NOMO-1 treated with dmso at 0.1 percent for 144 hours (cell line): ENCODE results near the gene TM4SF18.
"Not testable (repeated sequence)": the region's sequence is repeated elsewhere in the genome, so short reads cannot be mapped to it uniquely, and the experiment has no call there.

Experiments
- DNase-seq: peaks from one replicate; lab custom pipeline; 2025; ENCODE audit not compliant: unreplicated experiment; lab: John Stamatoyannopoulos, UW

Gene TM4SF18

DNA sequence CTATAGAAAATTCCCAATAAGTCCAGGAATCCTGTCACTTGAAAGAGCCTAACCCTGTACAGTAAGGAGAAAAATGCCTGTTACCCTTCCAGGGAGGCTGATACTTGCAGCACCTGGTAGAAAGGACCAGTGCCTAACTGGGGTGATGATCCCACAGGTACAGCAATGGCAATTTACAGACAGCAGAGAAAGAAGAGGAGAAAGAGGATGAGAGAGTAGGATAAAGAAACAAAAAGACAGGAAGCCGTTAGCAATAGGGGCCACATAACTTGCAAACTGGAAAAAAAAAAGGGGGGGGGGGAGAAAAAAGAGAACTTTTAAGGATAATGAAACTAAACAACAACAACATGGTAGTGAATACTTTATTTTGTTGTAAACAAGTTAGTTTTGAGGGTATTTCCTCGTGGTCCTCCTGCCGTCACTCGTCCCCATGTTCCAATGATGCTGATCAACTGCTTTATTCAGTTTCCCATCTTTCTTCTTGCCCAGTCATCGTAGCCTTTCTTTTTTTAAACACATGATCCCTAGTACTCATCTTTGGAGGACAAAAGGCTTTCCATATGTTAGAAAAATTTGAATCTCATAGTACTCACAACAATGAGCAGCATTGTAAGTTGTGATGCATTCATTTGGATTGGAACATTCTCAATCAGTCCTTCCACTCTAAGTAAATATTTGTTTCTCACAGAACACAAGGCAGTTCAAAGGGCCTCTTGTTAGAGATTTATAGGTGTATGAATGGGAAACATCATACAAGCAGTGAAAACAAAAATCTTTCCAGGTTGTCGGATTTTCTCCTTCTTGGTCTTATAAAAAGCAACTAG is 35.5 kb upstream of the TM4SF18 start:
- DNase-seq, result no peak

DNA sequence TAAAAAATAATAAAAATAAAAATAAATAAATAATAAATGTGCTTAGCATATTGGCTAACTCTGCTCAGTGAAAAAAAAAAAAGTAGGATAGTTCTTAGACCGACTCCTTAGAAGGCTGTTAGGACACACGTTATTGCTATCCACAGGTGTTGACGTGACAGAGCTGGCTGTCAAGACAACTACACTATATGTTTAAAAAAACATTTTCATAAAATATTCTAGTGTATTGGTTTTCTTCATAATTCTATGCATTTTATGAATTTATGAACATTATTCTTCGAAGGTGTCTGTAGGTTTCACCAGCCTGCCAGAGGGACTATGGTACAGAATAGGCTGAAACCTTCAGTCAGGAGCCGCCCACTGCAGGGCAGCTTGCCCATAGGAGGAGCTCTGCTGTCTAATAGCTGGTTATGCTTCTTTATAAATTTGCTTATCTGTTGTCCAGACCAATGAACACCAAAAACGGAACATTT is 34.8 kb upstream of the TM4SF18 start:
- DNase-seq, result no peak

DNA sequence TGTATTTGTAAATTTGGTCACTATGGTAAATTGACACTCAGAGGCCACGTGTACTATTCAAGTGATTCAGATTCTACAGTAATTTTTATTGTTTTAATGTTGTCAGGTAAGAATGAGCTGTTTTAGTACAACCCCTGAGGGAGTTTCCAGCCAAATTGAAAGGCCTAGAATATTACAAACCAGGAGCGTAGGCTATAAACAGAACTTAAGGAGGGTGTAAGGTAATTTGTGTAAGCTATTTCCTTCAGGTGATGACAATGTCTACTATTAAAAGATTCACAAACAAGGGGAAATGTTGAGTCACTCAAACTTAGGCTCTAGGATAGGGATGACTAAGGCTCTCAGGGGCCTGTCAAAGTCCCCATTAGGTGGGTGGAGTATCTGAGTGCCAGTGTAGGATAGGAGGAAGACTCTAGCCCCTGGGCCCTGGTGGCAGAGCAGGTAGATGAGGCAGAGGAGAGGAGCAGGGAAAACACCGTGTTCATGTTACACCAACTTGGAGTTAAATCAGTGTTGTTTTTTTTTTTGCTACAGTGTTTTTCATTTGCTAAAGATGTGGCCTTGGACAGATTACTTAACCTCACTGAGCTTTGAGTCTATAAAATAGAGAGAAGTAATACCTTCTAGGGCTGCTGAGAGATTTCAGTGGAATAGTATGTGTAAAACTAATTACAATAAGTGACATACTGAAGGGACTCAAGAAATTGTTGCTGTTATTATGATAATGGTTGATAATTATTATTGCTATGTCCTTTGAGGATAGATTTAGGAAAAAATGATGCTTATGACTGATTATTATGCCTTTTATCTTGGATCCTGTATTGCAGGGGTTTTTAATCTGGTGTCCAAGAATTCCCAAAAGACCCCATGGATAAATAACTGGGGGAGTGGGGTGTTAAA is 33.8 kb upstream of the TM4SF18 start:
- peak; percentile 8 for DNase-seq

DNA sequence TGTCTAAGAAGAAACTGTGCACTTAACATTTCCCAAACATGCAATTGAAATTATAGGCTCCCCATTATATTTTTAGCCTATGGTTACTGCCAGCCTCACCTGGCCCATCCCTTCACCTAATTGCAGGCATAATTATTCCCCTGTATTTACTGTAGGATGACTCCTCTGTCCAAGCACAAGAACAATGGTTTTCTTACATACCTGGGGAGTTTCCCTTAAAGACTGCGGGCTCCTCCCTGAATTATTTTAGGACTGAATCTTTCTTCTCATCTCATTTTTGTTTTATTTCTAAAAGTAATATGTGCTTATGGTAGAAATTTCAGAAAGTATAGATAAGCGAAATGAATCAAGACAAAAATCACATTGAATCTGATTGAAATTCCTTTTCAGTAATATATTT is 32.6 kb upstream of the TM4SF18 start:
- DNase-seq, result no peak

DNA sequence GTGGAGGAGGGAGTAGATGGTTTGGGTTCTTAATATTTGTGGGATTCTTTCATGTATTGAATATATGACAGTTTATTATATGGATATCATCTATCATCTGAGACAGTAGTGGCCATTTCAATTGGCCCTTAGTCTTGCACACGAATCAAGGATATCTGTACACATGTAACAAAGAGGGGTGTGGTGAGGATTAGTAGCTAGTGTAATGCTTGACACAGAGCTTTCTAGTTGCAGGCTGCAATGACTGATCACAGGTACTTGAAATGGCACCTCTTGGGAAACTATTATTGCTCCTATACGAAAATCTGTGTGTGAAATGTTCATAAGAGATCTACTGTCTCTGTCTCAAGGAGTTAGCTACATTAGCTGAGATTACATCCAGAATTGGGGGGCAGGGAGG is 31.2 kb upstream of the TM4SF18 start:
- no peak for DNase-seq

DNA sequence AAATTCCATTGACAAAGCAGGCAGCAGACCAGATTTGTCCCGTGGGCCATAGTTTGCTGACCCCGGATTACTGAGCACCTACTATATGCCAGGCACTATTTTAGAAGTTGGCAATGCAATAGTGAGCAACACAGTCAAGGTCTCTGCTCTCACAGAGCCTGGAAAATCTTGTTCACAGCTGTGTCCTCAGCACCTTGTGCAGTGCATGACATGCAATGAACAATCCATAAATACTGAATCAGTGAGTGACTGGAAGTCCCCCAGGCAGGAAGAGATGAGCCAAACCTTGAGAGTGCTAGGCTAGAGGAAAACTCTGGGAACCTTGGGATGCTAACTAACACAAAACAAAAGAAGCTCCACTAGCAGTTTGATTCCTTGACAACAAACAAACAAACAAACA is 29.6 kb upstream of the TM4SF18 start:
- no peak for DNase-seq

DNA sequence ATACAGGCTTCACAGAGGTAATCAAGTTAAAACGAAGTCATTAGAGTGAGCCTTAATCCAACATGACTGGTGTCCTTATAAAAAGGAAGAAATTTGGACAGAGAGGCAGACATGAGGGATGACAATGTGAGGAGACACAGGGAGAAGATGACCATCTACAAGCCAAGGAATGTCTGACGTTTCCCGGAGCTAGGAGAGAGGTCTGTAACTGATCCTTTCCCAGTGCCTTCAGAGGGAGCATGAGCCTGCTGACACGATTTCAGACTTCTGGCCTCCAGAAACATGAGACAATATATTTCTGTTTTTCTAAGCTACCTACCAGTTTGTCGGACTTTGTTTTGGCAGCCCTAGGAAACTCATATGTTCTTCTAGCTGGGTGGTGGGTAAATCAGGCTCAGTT is 28.9 kb upstream of the TM4SF18 start:
- DNase-seq, result no peak

DNA sequence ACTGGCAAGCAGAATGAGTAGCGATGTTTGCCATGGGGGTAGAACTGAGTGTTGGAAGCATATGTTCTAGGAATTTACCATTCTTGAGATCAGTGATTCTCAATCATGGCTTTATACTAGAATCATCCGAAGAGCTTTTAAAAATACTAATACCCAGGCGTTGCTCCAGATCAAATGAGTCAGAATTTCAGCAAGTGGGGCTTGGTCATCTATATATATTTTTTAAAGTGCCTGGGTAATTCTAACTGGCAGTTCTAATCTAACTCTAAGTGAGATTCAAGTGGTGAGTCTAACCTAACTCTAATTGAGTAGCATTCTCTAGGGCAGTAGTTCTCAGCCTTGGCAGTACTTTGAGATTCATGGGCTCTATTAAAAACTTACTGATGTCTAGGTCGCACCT is 23.2 kb upstream of the TM4SF18 start:
- no peak for DNase-seq

DNA sequence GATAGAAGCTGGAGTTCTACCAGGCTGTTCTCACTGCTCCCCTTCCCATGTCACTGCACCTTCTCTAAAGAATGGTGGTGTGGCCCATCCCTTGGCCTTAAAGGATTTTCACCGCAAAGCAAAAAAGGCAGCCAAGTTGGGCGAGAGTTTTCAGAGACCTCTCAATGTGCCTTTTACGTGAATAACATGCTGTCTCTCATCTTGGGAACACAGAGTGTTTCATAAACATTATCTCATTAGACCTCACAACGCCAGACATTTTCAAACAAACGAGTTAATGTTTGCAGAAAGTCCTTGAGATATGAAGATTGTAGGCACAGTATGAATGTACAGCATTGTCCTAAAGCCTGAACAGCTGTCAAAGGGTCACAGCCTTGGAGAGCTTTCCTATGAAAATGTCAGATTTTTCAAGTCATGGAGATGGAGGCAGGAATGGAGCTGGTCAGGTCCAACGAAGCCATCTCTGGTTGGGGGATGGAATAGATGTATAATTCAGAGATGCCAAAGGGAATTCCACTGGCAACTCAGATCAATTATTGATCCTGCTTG is 22.7 kb upstream of the TM4SF18 start:
- DNase-seq, result no peak

DNA sequence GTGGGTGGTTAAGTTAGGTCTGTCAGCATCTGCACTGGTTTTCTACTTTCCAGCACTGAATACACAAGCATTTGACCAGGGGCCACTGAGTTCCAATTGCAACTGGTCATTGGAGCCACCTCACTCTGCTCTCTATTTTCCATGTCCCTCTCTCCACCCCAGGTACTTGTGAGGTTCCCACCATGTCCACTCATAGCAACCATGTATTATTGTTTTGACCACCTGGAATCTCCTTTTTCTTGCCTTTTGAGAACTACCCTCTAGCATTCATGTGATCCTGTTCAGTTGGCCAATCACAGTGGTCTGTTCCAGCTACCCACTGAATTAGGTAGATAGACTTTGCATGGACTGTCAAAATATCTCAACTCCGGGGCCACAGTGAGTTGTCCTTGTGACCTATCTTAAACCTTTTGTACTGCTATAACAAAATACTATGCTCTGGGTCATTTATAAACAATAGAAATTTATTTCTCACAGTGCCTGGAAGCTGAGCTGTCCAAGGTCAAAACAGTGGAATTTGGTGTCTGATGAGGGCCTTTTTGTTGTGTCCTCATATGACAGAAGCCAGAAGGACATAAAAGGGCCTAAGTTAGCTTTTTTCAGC is 20.2 kb upstream of the TM4SF18 start:
- DNase-seq, result no peak

DNA sequence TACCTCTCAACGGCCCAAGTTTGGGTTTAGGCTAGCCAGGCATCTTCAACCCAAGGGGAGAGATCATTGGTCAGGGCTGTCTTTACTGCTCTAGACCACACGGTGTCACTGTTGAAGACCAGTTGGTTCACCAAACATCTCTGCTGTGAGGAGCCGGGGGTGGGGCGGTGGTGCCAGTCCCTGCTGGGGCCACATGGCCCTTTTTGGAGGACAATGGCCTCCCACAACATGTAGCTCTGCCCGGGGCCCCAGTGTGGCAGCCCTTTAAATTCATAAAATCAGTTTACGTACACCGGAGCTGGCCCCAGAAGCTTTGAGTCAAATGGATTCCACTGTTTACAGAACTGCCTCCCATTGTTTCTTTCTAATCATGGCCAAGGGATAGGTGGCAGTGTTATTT is 19.1 kb upstream of the TM4SF18 start:
- DNase-seq, result peak; percentile 5

DNA sequence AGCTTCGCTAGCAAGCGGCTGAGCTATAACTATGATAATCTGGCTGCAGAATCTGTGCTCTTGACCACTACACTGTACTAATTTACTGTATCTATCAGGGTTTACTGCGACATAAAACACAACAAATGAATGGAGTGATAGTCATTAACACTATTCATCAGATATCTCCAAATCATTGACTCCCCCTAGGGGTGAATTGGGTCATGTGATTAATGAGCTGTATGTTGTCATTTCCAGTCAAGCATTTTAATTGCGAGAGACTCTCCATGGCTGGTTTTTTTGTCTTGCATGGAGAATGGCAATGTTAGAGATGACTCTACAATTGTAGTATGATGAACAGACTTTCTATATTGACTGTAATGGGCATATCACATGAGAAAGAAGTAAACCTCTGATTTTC is 10.5 kb upstream of the TM4SF18 start:
- no peak for DNase-seq

DNA sequence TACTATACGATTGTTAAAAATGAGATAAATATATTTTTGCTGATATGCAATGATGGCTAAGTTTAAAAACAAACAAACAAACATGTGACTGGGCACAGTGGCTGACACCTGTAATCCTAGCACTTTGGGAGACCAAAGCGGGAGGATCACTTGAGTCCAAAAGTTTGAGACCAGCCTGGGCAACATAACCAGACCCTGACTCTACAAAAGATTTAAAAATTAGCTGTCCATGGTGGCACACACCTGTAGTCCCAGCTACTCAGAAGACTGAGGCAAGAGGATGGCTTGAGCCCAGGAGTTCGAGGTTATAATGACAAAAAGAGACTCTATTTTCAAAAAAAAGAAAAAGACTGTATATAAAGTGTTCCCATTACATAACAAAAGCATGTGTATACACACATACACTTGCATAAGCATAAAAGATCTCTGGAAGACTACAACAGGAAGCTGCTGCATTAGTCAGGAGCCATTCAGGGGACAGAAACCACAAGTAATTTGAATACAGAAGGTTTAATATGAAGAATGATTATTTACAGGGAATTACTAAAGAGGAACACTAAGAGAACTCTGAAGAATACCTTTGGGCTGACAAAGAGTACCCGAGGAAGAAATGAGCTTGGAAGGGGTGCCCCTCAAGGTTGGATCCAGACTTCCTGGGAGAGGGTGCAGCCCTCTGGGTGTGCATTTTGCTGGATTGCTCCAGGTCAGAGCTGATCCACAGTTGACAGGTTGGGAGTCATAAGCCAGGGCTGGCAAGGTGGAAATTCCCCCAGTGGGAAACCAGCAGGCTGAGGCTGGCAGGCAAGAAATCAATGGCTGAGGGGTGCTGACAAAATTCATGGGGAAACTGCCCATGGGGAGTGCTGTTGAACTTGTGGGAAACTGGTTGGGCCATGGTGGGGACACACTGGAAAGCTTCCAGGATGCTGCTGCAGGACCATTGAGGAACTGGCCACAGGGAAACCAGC is 9.3 kb upstream of the TM4SF18 start:
- peak; percentile 40 for DNase-seq

DNA sequence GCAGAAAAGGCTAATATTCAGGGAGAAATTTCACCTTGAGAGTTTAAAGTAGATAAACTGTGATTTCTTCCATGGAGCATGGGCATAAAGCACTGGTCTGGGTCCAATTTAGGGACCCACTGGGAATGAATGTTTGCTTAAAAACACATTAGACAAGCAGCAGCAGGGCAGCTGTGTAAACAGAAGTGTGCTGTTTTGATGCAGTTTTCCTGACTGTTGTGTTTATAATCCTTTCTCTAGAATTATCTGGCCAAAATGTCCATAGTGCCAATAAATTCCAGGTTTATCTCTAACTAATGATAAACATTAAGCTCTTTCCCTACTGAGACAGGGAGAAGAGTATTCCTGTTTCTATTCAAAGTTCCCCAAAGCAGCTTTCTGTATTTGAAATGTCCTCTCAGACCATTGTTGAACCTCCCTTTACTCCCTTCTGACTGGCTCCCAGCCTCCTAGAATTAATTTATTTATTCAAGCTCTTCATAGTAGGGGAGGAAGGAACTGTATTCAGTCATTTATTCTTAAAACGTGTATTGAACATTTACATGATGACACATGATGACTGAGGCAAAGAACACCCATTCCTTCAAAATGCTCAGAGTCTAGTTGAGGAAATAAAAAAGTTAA is 7.0 kb upstream of the TM4SF18 start:
- DNase-seq, result no peak

DNA sequence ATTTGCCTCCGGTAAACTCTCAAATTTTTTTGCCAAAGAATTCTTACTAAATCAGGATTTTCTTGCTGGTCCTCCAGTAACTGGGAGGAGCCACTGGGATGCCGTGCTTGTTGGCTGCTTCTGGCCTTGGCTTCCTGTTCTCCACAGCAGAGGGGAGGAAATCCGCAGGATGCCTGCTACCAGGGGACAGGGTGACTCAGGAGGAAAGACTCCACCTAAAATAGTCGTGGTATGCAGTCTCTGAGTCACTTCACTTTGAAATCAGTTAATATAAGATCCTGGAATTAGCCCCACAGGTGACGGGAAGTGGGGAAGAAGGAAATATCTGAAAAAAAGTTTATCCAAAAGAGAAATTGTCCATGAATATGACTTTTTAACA is 6.5 kb upstream of the TM4SF18 start:
- DNase-seq, result no peak

DNA sequence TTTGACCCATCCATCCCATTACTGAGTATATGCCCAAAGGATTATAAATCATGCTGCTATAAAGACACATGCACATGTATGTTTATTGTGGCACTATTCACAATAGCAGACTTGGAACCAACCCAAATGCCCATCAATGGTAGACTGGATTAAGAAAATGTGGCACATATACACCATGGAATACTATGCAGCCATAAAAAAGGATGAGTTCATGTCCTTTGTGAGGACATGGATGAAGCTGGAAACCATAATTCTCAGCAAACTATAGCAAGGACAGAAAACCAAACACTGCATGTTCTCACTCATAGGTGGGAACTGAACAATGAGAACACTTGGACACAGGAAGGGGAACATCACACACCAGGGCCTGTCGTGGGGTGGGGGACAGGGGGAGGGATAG is 4.0 kb upstream of the TM4SF18 start:
- DNase-seq, result not testable (repeated sequence)

DNA sequence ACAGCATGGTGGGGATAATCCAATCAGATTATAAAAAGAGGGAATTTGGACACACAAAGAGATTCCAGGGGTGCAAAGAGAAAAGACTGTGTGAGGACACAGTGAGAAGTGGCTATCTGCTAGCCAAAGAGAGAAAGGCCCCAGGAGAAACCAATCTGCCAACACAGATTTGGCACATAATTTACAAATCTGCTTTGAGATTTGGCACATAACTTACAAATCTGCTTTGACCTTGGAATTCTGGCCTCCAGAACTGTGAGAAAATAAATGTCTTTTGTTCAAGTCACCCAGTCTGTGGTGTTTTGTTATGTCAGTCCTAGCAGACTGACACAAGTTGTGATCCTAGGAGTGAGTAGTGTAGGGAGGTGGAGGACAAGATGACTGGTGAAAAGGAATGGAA is 3.5 kb upstream of the TM4SF18 start:
- no peak for DNase-seq

DNA sequence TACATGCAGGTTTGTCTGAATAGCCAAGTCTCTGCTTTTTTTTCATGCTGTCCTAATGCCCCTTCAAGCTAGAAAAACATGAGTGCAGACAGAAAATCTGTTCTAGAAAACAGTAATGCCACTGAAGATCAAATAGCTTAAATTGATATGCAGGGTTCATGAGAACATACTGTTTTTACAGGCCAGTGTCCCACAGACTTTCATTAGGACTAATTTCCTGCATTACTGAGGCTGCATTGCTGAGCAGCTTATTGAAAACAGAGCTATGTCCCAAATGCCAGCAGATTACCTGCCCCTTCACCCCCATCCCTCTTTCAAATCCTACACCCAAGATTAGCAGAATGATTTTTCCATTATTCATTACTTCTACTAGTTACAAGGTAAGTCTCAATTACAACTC is 665 bp downstream of the TM4SF18 start:
- no peak for DNase-seq

DNA sequence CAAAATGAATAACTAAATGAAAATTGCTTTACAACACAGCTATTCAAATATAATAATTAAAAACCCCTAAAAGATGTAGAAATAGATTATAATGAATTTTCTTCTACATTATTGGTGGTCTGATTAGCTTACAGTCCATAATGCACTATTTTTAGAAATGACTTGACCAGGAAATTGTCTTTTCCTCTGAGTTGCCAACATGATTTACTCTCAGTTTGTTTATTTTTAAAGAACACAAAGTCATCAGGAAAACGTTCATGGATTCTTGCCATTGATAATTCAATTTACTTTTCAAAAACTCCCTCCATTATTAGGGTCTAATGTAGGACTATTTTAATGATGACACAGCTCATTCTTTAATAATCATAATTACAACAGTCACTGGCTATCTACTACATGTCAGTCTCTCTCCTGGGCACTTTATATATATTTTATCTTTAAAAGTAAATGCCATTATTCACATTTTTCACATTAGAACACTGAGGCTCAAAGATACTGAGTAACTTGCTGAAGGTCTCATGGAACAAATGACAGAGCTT is 1.1 kb downstream of the TM4SF18 start:
- no peak for DNase-seq

DNA sequence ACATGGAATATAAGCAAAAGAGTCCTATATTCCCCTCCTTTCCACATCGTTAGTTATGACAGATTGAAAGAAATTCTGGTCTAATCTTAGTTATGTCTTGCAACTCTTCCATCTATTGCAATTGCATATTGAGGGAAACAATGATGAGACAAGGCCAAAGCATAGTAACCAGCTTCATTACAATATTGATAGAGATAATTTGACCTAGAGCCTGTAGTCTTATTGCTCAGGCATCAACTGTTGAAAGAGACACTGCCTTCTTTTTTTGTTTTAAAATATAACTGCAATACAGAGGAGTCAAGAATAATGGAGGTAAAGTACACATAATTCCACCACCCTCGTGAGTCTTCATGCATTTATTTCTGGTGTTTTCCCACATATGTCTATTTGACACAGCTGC is 2.0 kb downstream of the TM4SF18 start:
- no peak for DNase-seq
